Ishikawa (cell line): Measurements from ENCODE around the gene TP53BP1.

Source experiments
- CEBPB ChIP-seq: IDR thresholded peaks from 2 replicates; pipeline ENCODE4 v1.6.1; 2012
- CREB1 ChIP-seq: IDR thresholded peaks from 2 replicates; pipeline ENCODE4 v1.6.1; 2012; ENCODE audit warnings: low read depth
- EGR1 ChIP-seq: IDR thresholded peaks from 2 replicates; pipeline ENCODE4 v1.6.1; 2012
- EP300 ChIP-seq: IDR thresholded peaks from 2 replicates; pipeline ENCODE4 v1.6.1; 2012; ENCODE audit warnings: borderline replicate concordance
- FOXM1 ChIP-seq: IDR thresholded peaks from 2 replicates; pipeline ENCODE4 v1.6.1; 2012; ENCODE audit warnings: low read depth, borderline replicate concordance
- MAX ChIP-seq: IDR thresholded peaks from 2 replicates; pipeline ENCODE4 v1.6.1; 2012
- NFIC ChIP-seq: IDR thresholded peaks from 2 replicates; pipeline ENCODE4 v1.6.1; 2012
- RAD21 ChIP-seq: IDR thresholded peaks from 2 replicates; pipeline ENCODE4 v1.6.1; 2012; ENCODE audit warnings: low read depth
- REST ChIP-seq: IDR thresholded peaks from 2 replicates; pipeline ENCODE4 v1.6.1; 2012; ENCODE audit warnings: low read depth, mild to moderate bottlenecking
- TAF1 ChIP-seq: IDR thresholded peaks from 2 replicates; pipeline ENCODE4 v1.6.1; 2012; ENCODE audit warnings: low read depth, mild to moderate bottlenecking
- TCF12 ChIP-seq: IDR thresholded peaks from 2 replicates; pipeline ENCODE4 v1.6.1; 2012; ENCODE audit warnings: low read depth
- TEAD4 ChIP-seq: IDR thresholded peaks from 2 replicates; pipeline ENCODE4 v1.6.1; 2012
- USF1 ChIP-seq: IDR thresholded peaks from 2 replicates; pipeline ENCODE4 v1.6.1; 2012
- YY1 ChIP-seq: IDR thresholded peaks from 2 replicates; pipeline ENCODE4 v1.6.1; 2012; ENCODE audit warnings: low read depth
- ZBTB7A ChIP-seq: IDR thresholded peaks from 2 replicates; pipeline ENCODE4 v1.6.1; 2012; ENCODE audit warnings: low read depth

Gene TP53BP1

GRCh38 chr15:43505738-43506137 lies 12.8 kb upstream of the TP53BP1 start:
- TF ChIP-seq FOXM1 (no peak), TAF1 (no peak), YY1 (no peak)

GRCh38 chr15:43499635-43500034 lies 6.7 kb upstream of the TP53BP1 start:
- TF ChIP-seq TCF12 (no peak), NFIC (no peak), ZBTB7A (no peak), MAX (no peak), TEAD4 (no peak), TAF1 (no peak), REST (no peak), USF1 (no peak), EGR1 (no peak), RAD21 (no peak), YY1 (no peak), FOXM1 (no peak), EP300 (no peak), CREB1 (no peak)

GRCh38 chr15:43498990-43499389 lies 6.0 kb upstream of the TP53BP1 start:
- TF ChIP-seq TAF1 (no peak), YY1 (no peak), NFIC (no peak)

GRCh38 chr15:43493703-43494472 lies 932 bp upstream of the TP53BP1 start:
- TF ChIP-seq CEBPB (no peak), TEAD4 (no peak), YY1 (no peak), ZBTB7A (no peak), FOXM1 (no peak), USF1 (no peak), RAD21 (no peak), NFIC (no peak), TCF12 (no peak), TAF1 (no peak), CREB1 (no peak), REST (no peak), EGR1 (no peak)

- TF ChIP-seq TCF12 (no peak), CREB1 (no peak)
These were observed 690 bp downstream of the TP53BP1 start for GRCh38 chr15:43492266-43492665.

- no peak for TF ChIP-seq RAD21
- TF ChIP-seq TAF1, result no peak
- no peak for TF ChIP-seq TEAD4
- no peak for TF ChIP-seq USF1
- TF ChIP-seq FOXM1, result no peak
- no peak for TF ChIP-seq CREB1
- TF ChIP-seq EGR1, result no peak
- TF ChIP-seq TCF12, result no peak
- no peak for TF ChIP-seq REST
- TF ChIP-seq ZBTB7A, result no peak
- no peak for TF ChIP-seq MAX
These were observed 3.8 kb downstream of the TP53BP1 start for GRCh38 chr15:43489191-43489590.
